Heart left ventricle (tissue), 13 donors: ENCODE results near the gene VCP.

ENCODE experiments used
- POLR2A ChIP-seq, 2 donors: fragments of 450-650 bp; IDR thresholded peaks; one replicate each; pipeline ENCODE4 v1.6.1; 2017; ENCODE audit warnings: antibody characterized with exemption in 2 of 2, mild to moderate bottlenecking in 2 of 2, moderate library complexity in 2 of 2
- TF ChIP-seq, protein P1 (sequence below), 12 donors: fragments of 200-600 bp; sonication (generic) in 4 of 12; IDR thresholded peaks; one replicate each; pipeline versions ENCODE4 v1.5.0 to v1.8.0; 2018 to 2022; ENCODE audit warnings: antibody characterized with exemption in 12 of 12, mild to moderate bottlenecking in 5 of 12
- donor health status: ischemic (EF 13 %, LVEDD 7.1; RV severe dilation, severe dysfunction).
- donor health status: DM: no; HTN: yes; CAD: no.
- donor health status: DM: no; HTN: no; CAD: no.
- donor health status: ischemic (EF 25% LVEDD 6.9; RV normal size, moderate dysfunction).
- donor health status: ischemic (EF 25% LVEDD 5.7; RV mildly dilated, moderate dysfunction).
- donor health status: ischemic (EF 35%, LVEDD 5.7; RV mildly dilated, moderate dysfunction).
- donor health status: nonischemic (EF 11% LVEDD 7.7; RV severe dilation, severe dysfunction).
- donor health status: DM: yes; HTN: yes; CAD: no.
- donor health status: PGD.
- donor health status: ischemic (EF 29% LVEDD 5.4; RV normal size, mild dysfunction).
- donor health status: nonischemic (EF 23%, LVEDD 6.1; RV moderate dilation, normal function).

DNA sequence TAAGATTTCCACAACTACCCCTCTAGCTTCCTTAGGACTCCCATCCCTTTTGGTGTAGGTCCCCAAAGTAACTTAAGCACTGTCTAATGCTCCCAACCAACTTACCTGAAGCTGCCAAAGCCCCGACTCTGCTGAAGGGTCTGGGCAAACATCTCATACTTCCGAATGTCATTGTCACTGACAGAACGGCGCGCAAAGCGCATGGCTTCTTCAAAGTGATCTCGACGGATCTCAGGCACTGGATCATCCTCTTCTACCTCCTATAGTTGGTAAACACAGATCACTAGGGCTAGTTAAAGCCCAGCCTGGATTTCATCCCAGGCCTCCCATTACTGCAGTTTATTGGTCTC is 15.2 kb downstream of the VCP start:
- TF ChIP-seq, protein P1, sequence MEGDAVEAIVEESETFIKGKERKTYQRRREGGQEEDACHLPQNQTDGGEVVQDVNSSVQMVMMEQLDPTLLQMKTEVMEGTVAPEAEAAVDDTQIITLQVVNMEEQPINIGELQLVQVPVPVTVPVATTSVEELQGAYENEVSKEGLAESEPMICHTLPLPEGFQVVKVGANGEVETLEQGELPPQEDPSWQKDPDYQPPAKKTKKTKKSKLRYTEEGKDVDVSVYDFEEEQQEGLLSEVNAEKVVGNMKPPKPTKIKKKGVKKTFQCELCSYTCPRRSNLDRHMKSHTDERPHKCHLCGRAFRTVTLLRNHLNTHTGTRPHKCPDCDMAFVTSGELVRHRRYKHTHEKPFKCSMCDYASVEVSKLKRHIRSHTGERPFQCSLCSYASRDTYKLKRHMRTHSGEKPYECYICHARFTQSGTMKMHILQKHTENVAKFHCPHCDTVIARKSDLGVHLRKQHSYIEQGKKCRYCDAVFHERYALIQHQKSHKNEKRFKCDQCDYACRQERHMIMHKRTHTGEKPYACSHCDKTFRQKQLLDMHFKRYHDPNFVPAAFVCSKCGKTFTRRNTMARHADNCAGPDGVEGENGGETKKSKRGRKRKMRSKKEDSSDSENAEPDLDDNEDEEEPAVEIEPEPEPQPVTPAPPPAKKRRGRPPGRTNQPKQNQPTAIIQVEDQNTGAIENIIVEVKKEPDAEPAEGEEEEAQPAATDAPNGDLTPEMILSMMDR (IDR thresholded peaks at IDR 0.05), result no peak
- TF ChIP-seq POLR2A (IDR thresholded peaks at IDR 0.05), result no peak
